Mesodermal cell (in vitro differentiated cells): Measurements from ENCODE around the gene EMILIN3.

Source experiments
- H3K27ac ChIP-seq: 2 replicates; pipeline ENCODE4 v1.7.0; 2013; ENCODE audit warnings: mild to moderate bottlenecking, low read depth, low read length, moderate library complexity; ENCODE audit not compliant: severe bottlenecking
- H3K36me3 ChIP-seq: 2 replicates; pipeline ENCODE4 v1.7.1; 2013; ENCODE audit warnings: mild to moderate bottlenecking, low read length, moderate library complexity; ENCODE audit not compliant: control insufficient read depth, insufficient read depth
- H3K4me1 ChIP-seq: one replicate; pipeline ENCODE4 v1.7.1; 2013; ENCODE audit warnings: mild to moderate bottlenecking, low read length; ENCODE audit not compliant: insufficient read depth, control insufficient read depth, poor library complexity, severe bottlenecking
- H3K4me3 ChIP-seq: 2 replicates; pipeline ENCODE4 v1.7.0; 2013; ENCODE audit warnings: low read length, control low read depth, mild to moderate bottlenecking; ENCODE audit not compliant: insufficient read depth, poor library complexity, severe bottlenecking; ENCODE audit errors: extremely low read depth
- H3K9me3 ChIP-seq: 2 replicates; pipeline ENCODE4 v1.7.1; 2013; ENCODE audit warnings: mild to moderate bottlenecking, low read length, moderate library complexity; ENCODE audit not compliant: control insufficient read depth
- WGBS, 2 experiments: methylation state at CpG; one replicate each; pipeline ENCODE4 v1.1.5; 2013; ENCODE audit warnings: missing lambda C conversion rate in 2 of 2; ENCODE audit not compliant: insufficient coverage in 2 of 2; 5-methylcytosine and 5-hydroxymethylcytosine counted together

EMILIN3 gene

GRCh38 chr20:41355192-41355591, 11.4 kb downstream of the EMILIN3 start:
- H3K4me1 ChIP-seq = no peaks in the 10 kb centered on the region
- WGBS, 2 experiments = 93 to 96% methylated on average over 3 of the region's 3 CpGs
- H3K4me3 ChIP-seq = no peak overlapping the region
- no peaks in the 10 kb centered on the region for H3K9me3 ChIP-seq
- no peak overlapping the region for H3K27ac ChIP-seq
- peaks cover 3% of the 10 kb centered on the region for H3K36me3 ChIP-seq

GRCh38 chr20:41353530-41353929, 13.1 kb downstream of the EMILIN3 start:
- no peak overlapping the region for H3K4me3 ChIP-seq
- no peaks in the 10 kb centered on the region for H3K9me3 ChIP-seq
- no peak overlapping the region for H3K27ac ChIP-seq
- no peaks in the 10 kb centered on the region for H3K4me1 ChIP-seq
- H3K36me3 ChIP-seq = no peaks in the 10 kb centered on the region

- Histone ChIP-seq H3K27ac (no peak overlapping the region), H3K9me3 (no peaks in the 10 kb centered on the region), H3K4me3 (no peak overlapping the region), H3K4me1 (no peaks in the 10 kb centered on the region), H3K36me3 (no peaks in the 10 kb centered on the region)
- 77 to 89% methylated on average over 3 to 5 of the region's 5 CpGs for WGBS, 2 experiments
Observed at GRCh38 chr20:41352666-41353065, 14.0 kb downstream of the EMILIN3 start.

GRCh38 chr20:41352106-41352505, 14.5 kb downstream of the EMILIN3 start:
- 80 to 83% methylated on average over 2 to 4 of the region's 4 CpGs for WGBS, 2 experiments
- Histone ChIP-seq H3K36me3 (no peaks in the 10 kb centered on the region), H3K9me3 (no peaks in the 10 kb centered on the region), H3K4me1 (no peaks in the 10 kb centered on the region), H3K4me3 (no peak overlapping the region), H3K27ac (no peak overlapping the region)

- 95 to 97% methylated on average over 7 of the region's 7 CpGs for WGBS, 2 experiments
Observed at GRCh38 chr20:41350408-41350962, 16.1 kb downstream of the EMILIN3 start.

GRCh38 chr20:41349943-41350342, 16.7 kb downstream of the EMILIN3 start:
- H3K4me3 ChIP-seq = no peak overlapping the region
- H3K9me3 ChIP-seq = no peaks in the 10 kb centered on the region
- H3K27ac ChIP-seq = no peak overlapping the region
- no peaks in the 10 kb centered on the region for H3K4me1 ChIP-seq
- H3K36me3 ChIP-seq = no peaks in the 10 kb centered on the region
- 92 to 97% methylated on average over 6 of the region's 7 CpGs for WGBS, 2 experiments

More at GRCh38 chr20:41350408-41350962, 16.1 kb downstream of the EMILIN3 start:
- H3K9me3 ChIP-seq = no peaks in the 10 kb centered on the region
- H3K4me1 ChIP-seq = no peaks in the 10 kb centered on the region
- no peak overlapping the region for H3K4me3 ChIP-seq
- no peaks in the 10 kb centered on the region for H3K36me3 ChIP-seq
- H3K27ac ChIP-seq = no peak overlapping the region

- Histone ChIP-seq H3K4me3 (no peak overlapping the region), H3K9me3 (no peaks in the 10 kb centered on the region), H3K36me3 (no peaks in the 10 kb centered on the region), H3K27ac (no peak overlapping the region), H3K4me1 (no peaks in the 10 kb centered on the region)
- WGBS, 2 experiments = no CpG with 5 or more reads among the region's 2 CpGs
Observed at GRCh38 chr20:41349266-41349665, 17.4 kb downstream of the EMILIN3 start.

- H3K9me3 ChIP-seq = no peaks in the 10 kb centered on the region
- H3K27ac ChIP-seq = no peak overlapping the region
- H3K4me1 ChIP-seq = no peaks in the 10 kb centered on the region
- no peak overlapping the region for H3K4me3 ChIP-seq
- H3K36me3 ChIP-seq = no peaks in the 10 kb centered on the region
- 90 to 96% methylated on average over 13 of the region's 13 CpGs for WGBS, 2 experiments
Observed at GRCh38 chr20:41348430-41349172, 18.0 kb downstream of the EMILIN3 start.

- Histone ChIP-seq H3K4me3 (no peak overlapping the region), H3K9me3 (no peaks in the 10 kb centered on the region), H3K27ac (no peak overlapping the region), H3K36me3 (no peaks in the 10 kb centered on the region), H3K4me1 (no peaks in the 10 kb centered on the region)
- WGBS, 2 experiments = 91 to 95% methylated on average over 10 to 11 of the region's 13 CpGs
Observed at GRCh38 chr20:41347523-41348429, 18.8 kb downstream of the EMILIN3 start.

- no peaks in the 10 kb centered on the region for H3K9me3 ChIP-seq
- no peaks in the 10 kb centered on the region for H3K36me3 ChIP-seq
- no peak overlapping the region for H3K27ac ChIP-seq
- H3K4me1 ChIP-seq = peaks cover 5% of the 10 kb centered on the region
- H3K4me3 ChIP-seq = no peak overlapping the region
- 92 to 94% methylated on average over 17 of the region's 17 CpGs for WGBS, 2 experiments
Observed at GRCh38 chr20:41345729-41346067, 20.9 kb downstream of the EMILIN3 start.
